Left ventricle myocardium inferior (tissue), 1 donor: ENCODE results near the gene SGCD. TPM values are rescaled to one million over a fixed set of nuclear protein-coding genes. Genes with fewer than 3 reads are reported as not detected.

Experiments
- DNase-seq: peaks from one replicate; pipeline ENCODE4 v3.0.0-alpha.2; 2020
- H3K27ac ChIP-seq: fragments of 200-600 bp; replicated peaks from 2 replicates; pipeline ENCODE4 v1.8.0; 2021
- H3K27me3 ChIP-seq: fragments of 200-600 bp; 2 replicates; pipeline ENCODE4 v1.8.0; 2021; ENCODE audit warnings: low read depth
- H3K36me3 ChIP-seq: fragments of 200-600 bp; 2 replicates; pipeline ENCODE4 v1.8.0; 2021
- H3K4me1 ChIP-seq: fragments of 200-600 bp; 2 replicates; pipeline ENCODE4 v1.8.0; 2021
- H3K4me3 ChIP-seq: fragments of 200-600 bp; 2 replicates; pipeline ENCODE4 v1.8.0; 2021; ENCODE audit warnings: mild to moderate bottlenecking, moderate library complexity
- H3K9me3 ChIP-seq: fragments of 200-600 bp; replicated peaks from 2 replicates; pipeline ENCODE4 v1.8.0; 2021
- CTCF ChIP-seq: fragments of 200-600 bp; IDR thresholded peaks from 2 replicates; pipeline ENCODE4 v1.8.0; 2021; ENCODE audit warnings: antibody characterized with exemption, mild to moderate bottlenecking, borderline replicate concordance
- intact Hi-C: fragments of 100-400 bp; cut with micrococcal nuclease; formaldehyde crosslinking; loops from one replicate; pipeline ENCODE4 v1.11.0; 2022
- total RNA-seq: library from RNA; stranded (reverse); fragmentation: NEBNext Ultra II Directional; extraction: Animal tissue kit (Norgen Biotek cat#: 25700); gene quantifications from one replicate; pipeline ENCODE4 v1.2.1, GENCODE V29; 2021
- donor health status: DM: no; HTN: yes; CAD: no; lungs with severe emphysema.

SGCD gene
- total RNA-seq, 1 donor from 2014 or later, result 98.7 TPM

- intact Hi-C loops, result no loop called here
- Histone ChIP-seq H3K4me3 (no peak overlapping the region), H3K4me1 (peaks cover 62% of the 10 kb centered on the region), H3K27ac (peak overlapping the region; percentile 61), H3K36me3 (no peaks in the 10 kb centered on the region), H3K27me3 (no peaks in the 10 kb centered on the region), H3K9me3 (no peaks in the 10 kb centered on the region)
- DNase-seq, result peak; percentile 17
- TF ChIP-seq CTCF, result no peak
Observed at GRCh38 chr5:156677963-156678362, 351.0 kb downstream of the SGCD start.

DNA sequence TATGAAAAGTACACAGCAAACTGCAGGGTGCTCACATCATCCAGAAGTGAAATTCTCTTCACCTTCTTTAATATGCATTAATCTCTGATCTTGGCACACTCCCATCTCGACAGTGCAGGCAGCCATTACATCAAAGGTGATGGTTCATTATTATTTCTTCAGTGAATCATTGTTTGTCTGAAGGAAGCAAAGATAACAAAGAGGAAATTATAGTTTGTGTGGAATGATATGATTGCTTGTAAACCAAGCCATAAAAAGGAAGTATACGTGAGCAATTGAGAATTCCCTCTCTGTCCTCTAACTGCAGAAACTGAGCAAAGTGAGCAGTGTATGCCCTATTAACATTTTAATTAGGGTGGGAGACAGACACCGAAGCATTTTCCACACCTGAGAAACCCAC is 351.5 kb downstream of the SGCD start:
- peak overlapping the region; percentile 61 for H3K27ac ChIP-seq
- H3K36me3 ChIP-seq, result no peaks in the 10 kb centered on the region
- H3K4me1 ChIP-seq, result peaks cover 62% of the 10 kb centered on the region
- TF ChIP-seq CTCF, result no peak
- no peak overlapping the region for H3K4me3 ChIP-seq
- DNase-seq, result no peak
- intact Hi-C loops, result no loop called here
- no peaks in the 10 kb centered on the region for H3K9me3 ChIP-seq
- H3K27me3 ChIP-seq, result no peaks in the 10 kb centered on the region

GRCh38 chr5:156680831-156681230 is 353.9 kb downstream of the SGCD start:
- peak; percentile 13 for DNase-seq
- intact Hi-C loops, result no loop called here
- peak overlapping the region; percentile 47 for H3K27ac ChIP-seq

DNA sequence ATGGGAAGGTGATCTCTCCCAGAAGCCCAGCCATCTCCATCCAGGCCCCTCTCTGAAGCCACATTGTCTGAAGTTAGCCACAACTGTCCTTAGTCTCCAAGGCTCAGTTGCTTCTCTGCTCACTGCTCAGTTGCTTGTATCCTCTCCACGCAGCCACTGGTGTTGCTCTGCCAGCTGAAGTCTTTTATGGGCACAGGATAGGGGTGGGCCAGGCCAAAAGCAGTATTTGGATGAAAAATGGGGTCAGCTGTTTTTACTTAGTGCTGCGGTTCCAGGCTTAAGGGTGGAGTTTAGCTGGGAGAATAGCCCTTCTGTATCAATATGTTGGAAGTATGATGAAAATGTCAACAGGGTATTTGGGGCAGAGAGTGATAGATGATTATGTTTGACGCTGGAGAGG is 354.3 kb downstream of the SGCD start:
- no peak for DNase-seq
- H3K4me1 ChIP-seq, result peaks cover 66% of the 10 kb centered on the region
- intact Hi-C loops, result no loop called here

More at GRCh38 chr5:156680831-156681230, 353.9 kb downstream of the SGCD start:
- Histone ChIP-seq H3K4me3 (no peak overlapping the region), H3K4me1 (peaks cover 67% of the 10 kb centered on the region), H3K36me3 (no peaks in the 10 kb centered on the region), H3K9me3 (no peaks in the 10 kb centered on the region), H3K27me3 (no peaks in the 10 kb centered on the region)
- no peak for TF ChIP-seq CTCF

DNA sequence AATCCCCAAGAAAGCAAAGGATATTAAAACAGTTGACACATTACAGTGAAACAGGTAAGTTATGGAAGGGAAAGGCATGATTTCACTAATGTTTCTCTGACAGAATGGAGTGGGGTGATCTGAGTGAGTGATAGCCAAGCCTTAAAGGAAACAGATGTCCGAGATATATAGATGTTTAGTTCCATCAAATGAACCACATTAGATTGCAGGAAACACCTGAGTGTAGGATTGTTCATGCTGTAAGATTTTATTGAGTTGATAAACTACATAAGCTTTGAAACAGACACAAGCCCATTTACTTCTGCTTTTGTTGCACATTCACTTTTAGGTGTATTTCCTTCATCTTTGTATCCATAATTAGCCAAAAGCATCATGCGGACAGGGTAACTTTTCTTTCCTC is 356.0 kb downstream of the SGCD start:
- Histone ChIP-seq H3K9me3 (no peaks in the 10 kb centered on the region), H3K4me1 (peaks cover 72% of the 10 kb centered on the region), H3K36me3 (no peaks in the 10 kb centered on the region), H3K27ac (no peak overlapping the region), H3K4me3 (no peak overlapping the region), H3K27me3 (no peaks in the 10 kb centered on the region)
- TF ChIP-seq CTCF, result no peak
- DNase-seq, result no peak
- intact Hi-C loops, result no loop called here

More for the DNA sequence above, 354.3 kb downstream of the SGCD start:
- Histone ChIP-seq H3K27ac (peak overlapping the region; percentile 47), H3K36me3 (no peaks in the 10 kb centered on the region), H3K4me3 (no peak overlapping the region), H3K27me3 (no peaks in the 10 kb centered on the region), H3K9me3 (no peaks in the 10 kb centered on the region)
- TF ChIP-seq CTCF, result no peak

GRCh38 chr5:156683509-156683908 is 356.5 kb downstream of the SGCD start:
- no peak for TF ChIP-seq CTCF
- intact Hi-C loops, result no loop called here
- Histone ChIP-seq H3K4me1 (peaks cover 71% of the 10 kb centered on the region), H3K9me3 (no peaks in the 10 kb centered on the region), H3K27me3 (no peaks in the 10 kb centered on the region), H3K4me3 (no peak overlapping the region), H3K27ac (no peak overlapping the region), H3K36me3 (no peaks in the 10 kb centered on the region)
- no peak for DNase-seq
